ENCODE measurements around the gene NPC2.

The NPC2 gene

GRCh38 chr14:74468513-74468912 is 24.6 kb downstream of the NPC2 start:
- no peak for ATAC-seq
- TF ChIP-seq CSDC2 (CRISPR knock-in tag; IDR thresholded peaks at IDR 0.05) (no peak), PPARA (CRISPR knock-in tag; IDR thresholded peaks at IDR 0.05; ENCODE audit: borderline replicate concordance) (no peak), ZNF70 (CRISPR knock-in tag; IDR thresholded peaks at IDR 0.05) (no peak), ESRRG (CRISPR knock-in tag; IDR thresholded peaks at IDR 0.05) (no peak), CSRNP3 (CRISPR knock-in tag; IDR thresholded peaks at IDR 0.05) (no peak), OSR1 (CRISPR knock-in tag; IDR thresholded peaks at IDR 0.05) (no peak), GLIS3 (CRISPR knock-in tag; IDR thresholded peaks at IDR 0.05) (no peak), ZNF8 (CRISPR knock-in tag; IDR thresholded peaks at IDR 0.05) (no peak), ZNF565 (CRISPR knock-in tag; conservative IDR thresholded peaks at IDR 0.05; ENCODE audit: low read depth) (no peak), TOX (CRISPR knock-in tag; IDR thresholded peaks at IDR 0.05; ENCODE audit: borderline replicate concordance) (no peak)

GRCh38 chr14:74465335-74465734 is 27.8 kb downstream of the NPC2 start:
- ATAC-seq = no peak; the same call in 2 of the 3 replicates
- TF ChIP-seq ISL1 (CRISPR knock-in tag; IDR thresholded peaks at IDR 0.05) = no peak
- no peak for TF ChIP-seq POU6F1 (CRISPR knock-in tag; IDR thresholded peaks at IDR 0.05; ENCODE audit: borderline replicate concordance, low read depth)
- TF ChIP-seq RARB (CRISPR knock-in tag; IDR thresholded peaks at IDR 0.05) = no peak
- TF ChIP-seq OSR1 (CRISPR knock-in tag; IDR thresholded peaks at IDR 0.05) = no peak
- no peak for TF ChIP-seq SNAI2 (CRISPR knock-in tag; IDR thresholded peaks at IDR 0.05)
- no peak for TF ChIP-seq ZC3H10 (CRISPR knock-in tag; IDR thresholded peaks at IDR 0.05)
- no peak for TF ChIP-seq ZNF565 (CRISPR knock-in tag; conservative IDR thresholded peaks at IDR 0.05; ENCODE audit: low read depth)
- no peak for TF ChIP-seq CSDC2 (CRISPR knock-in tag; IDR thresholded peaks at IDR 0.05)
- no peak for TF ChIP-seq ZNF8 (CRISPR knock-in tag; IDR thresholded peaks at IDR 0.05)
- no peak for TF ChIP-seq CREB5 (CRISPR knock-in tag; IDR thresholded peaks at IDR 0.05; ENCODE audit: low read depth)
- no peak for TF ChIP-seq ZNF70 (CRISPR knock-in tag; IDR thresholded peaks at IDR 0.05)
- no peak for TF ChIP-seq ZFP3 (CRISPR knock-in tag; IDR thresholded peaks at IDR 0.05)
- TF ChIP-seq PPARA (CRISPR knock-in tag; IDR thresholded peaks at IDR 0.05; ENCODE audit: borderline replicate concordance) = no peak
- no peak for TF ChIP-seq BACH2 (CRISPR knock-in tag; IDR thresholded peaks at IDR 0.05; ENCODE audit: borderline replicate concordance)
- no peak for TF ChIP-seq TSHZ2 (CRISPR knock-in tag; IDR thresholded peaks at IDR 0.05)
- no peak for TF ChIP-seq GLIS3 (CRISPR knock-in tag; IDR thresholded peaks at IDR 0.05)
- TF ChIP-seq ARNTL (CRISPR knock-in tag; IDR thresholded peaks at IDR 0.05; ENCODE audit: borderline replicate concordance, low read depth) = no peak
- TF ChIP-seq ZFP30 (CRISPR knock-in tag; IDR thresholded peaks at IDR 0.05) = no peak

GRCh38 chr14:74464785-74465184 is 28.3 kb downstream of the NPC2 start:
- TF ChIP-seq ARNTL (CRISPR knock-in tag; IDR thresholded peaks at IDR 0.05; ENCODE audit: borderline replicate concordance, low read depth) (no peak), CSDC2 (CRISPR knock-in tag; IDR thresholded peaks at IDR 0.05) (no peak), POU6F1 (CRISPR knock-in tag; IDR thresholded peaks at IDR 0.05; ENCODE audit: borderline replicate concordance, low read depth) (no peak), RARB (CRISPR knock-in tag; IDR thresholded peaks at IDR 0.05) (no peak)
- ATAC-seq = no peak

Measured in SK-N-SH treated with all-trans-retinoic acid at 6 μM for 48 hours (cell line).